ENCODE data around the gene STON2.

The STON2 gene

GRCh38 chr14:81302638-81303037 lies 97.5 kb downstream of the STON2 start:
- Histone ChIP-seq H4K8ac (ENCODE audit: low read depth, low read length) (no peak overlapping the region), H3K27ac (replicated peaks; ENCODE audit: low read length) (no peak overlapping the region), H3K4ac (ENCODE audit: low read length) (no peak overlapping the region), H3K79me1 (ENCODE audit: low read depth, low read length) (no peaks in the 10 kb centered on the region), H3K18ac (ENCODE audit: low read length) (no peak overlapping the region), H3K27me3 (ENCODE audit: control insufficient read depth in 3 of 3, insufficient read depth in 3 of 3, low read depth in 1 of 3, low read length in 3 of 3) (no peaks in the 10 kb centered on the region), H3K9ac (ENCODE audit: low read depth, low read length, poor library complexity) (no peak overlapping the region), H2BK120ac (ENCODE audit: low read depth, low read length) (no peak overlapping the region), H2BK15ac (ENCODE audit: low read length) (no peak overlapping the region), H2AK5ac (ENCODE audit: low read depth, low read length) (no peak overlapping the region), H3K4me3 (ENCODE audit: low read length in 2 of 2) (no peak overlapping the region), H3K14ac (ENCODE audit: low read length) (no peak overlapping the region), H4K91ac (ENCODE audit: low read depth, low read length, poor library complexity) (no peak overlapping the region), H3K23ac (ENCODE audit: low read depth, low read length, poor library complexity) (no peak overlapping the region), H3K9me3 (replicated peaks in 1 of 2; ENCODE audit: control insufficient read depth in 2 of 2, insufficient read depth in 1 of 2, low read depth in 1 of 2, low read length in 2 of 2) (peaks cover 0 to 7% of the 10 kb centered on the region in 2 donors), H3K4me2 (ENCODE audit: insufficient read depth, low read length, poor library complexity, severe bottlenecking) (no peak overlapping the region), H3K4me1 (ENCODE audit: control insufficient read depth in 2 of 2, insufficient read depth in 1 of 2, low read depth in 1 of 2, low read length in 2 of 2) (peaks cover 12 to 36% of the 10 kb centered on the region in 2 donors), H2BK5ac (ENCODE audit: low read length) (no peak overlapping the region), H3K36me3 (replicated peaks in 1 of 2; ENCODE audit: control insufficient read depth in 2 of 2, insufficient read depth in 2 of 2, low read length in 2 of 2) (no peaks in the 10 kb centered on the region), H2AFZ (ENCODE audit: low read length) (no peak overlapping the region), H2BK12ac (ENCODE audit: low read length) (no peak overlapping the region)
- no peak for DNase-seq (ENCODE audit: low spot score)
- no CpG with 5 or more reads among the region's 3 CpGs for WGBS, 2 donors (ENCODE audit: extremely low coverage in 2 of 2, insufficient read length in 2 of 2, insufficient replicate concordance in 1 of 2)

- no peak overlapping the region for H3K27ac ChIP-seq (replicated peaks; ENCODE audit: low read length)
- H3K4ac ChIP-seq (ENCODE audit: low read length) = no peak overlapping the region
- H3K79me1 ChIP-seq (ENCODE audit: low read depth, low read length) = no peaks in the 10 kb centered on the region
- H3K18ac ChIP-seq (ENCODE audit: low read length) = no peak overlapping the region
- H3K4me2 ChIP-seq (ENCODE audit: insufficient read depth, low read length, poor library complexity, severe bottlenecking) = no peak overlapping the region
- no peak overlapping the region for H2BK15ac ChIP-seq (ENCODE audit: low read length)
- no peak overlapping the region for H2BK12ac ChIP-seq (ENCODE audit: low read length)
- no peak overlapping the region for H2AFZ ChIP-seq (ENCODE audit: low read length)
- no peak overlapping the region for H3K14ac ChIP-seq (ENCODE audit: low read length)
- H3K4me1 ChIP-seq (ENCODE audit: control insufficient read depth in 2 of 2, insufficient read depth in 1 of 2, low read depth in 1 of 2, low read length in 2 of 2) = peaks cover 12 to 30% of the 10 kb centered on the region in 2 donors
- no peaks in the 10 kb centered on the region for H3K36me3 ChIP-seq (replicated peaks in 1 of 2; ENCODE audit: control insufficient read depth in 2 of 2, insufficient read depth in 2 of 2, low read length in 2 of 2)
- WGBS, 2 donors (ENCODE audit: extremely low coverage in 2 of 2, insufficient read length in 2 of 2, insufficient replicate concordance in 1 of 2) = no CpG with 5 or more reads among the region's 1 CpG
- H2AK5ac ChIP-seq (ENCODE audit: low read depth, low read length) = no peak overlapping the region
- H4K8ac ChIP-seq (ENCODE audit: low read depth, low read length) = no peak overlapping the region
- DNase-seq (ENCODE audit: low spot score) = no peak
- peaks cover 0 to 7% of the 10 kb centered on the region in 2 donors for H3K9me3 ChIP-seq (replicated peaks in 1 of 2; ENCODE audit: control insufficient read depth in 2 of 2, insufficient read depth in 1 of 2, low read depth in 1 of 2, low read length in 2 of 2)
- H4K91ac ChIP-seq (ENCODE audit: low read depth, low read length, poor library complexity) = no peak overlapping the region
- H3K9ac ChIP-seq (ENCODE audit: low read depth, low read length, poor library complexity) = no peak overlapping the region
- H3K23ac ChIP-seq (ENCODE audit: low read depth, low read length, poor library complexity) = no peak overlapping the region
- no peak overlapping the region for H2BK120ac ChIP-seq (ENCODE audit: low read depth, low read length)
- no peak overlapping the region for H3K4me3 ChIP-seq (ENCODE audit: low read length in 2 of 2)
- no peak overlapping the region for H2BK5ac ChIP-seq (ENCODE audit: low read length)
- H3K27me3 ChIP-seq (ENCODE audit: control insufficient read depth in 3 of 3, insufficient read depth in 3 of 3, low read depth in 1 of 3, low read length in 3 of 3) = no peaks in the 10 kb centered on the region
These were observed 98.3 kb downstream of the STON2 start for GRCh38 chr14:81301813-81302212.

GRCh38 chr14:81301371-81301770 lies 98.8 kb downstream of the STON2 start:
- Histone ChIP-seq H3K4ac (ENCODE audit: low read length) (no peak overlapping the region), H3K18ac (ENCODE audit: low read length) (no peak overlapping the region), H3K36me3 (replicated peaks in 1 of 2; ENCODE audit: control insufficient read depth in 2 of 2, insufficient read depth in 2 of 2, low read length in 2 of 2) (no peaks in the 10 kb centered on the region), H3K14ac (ENCODE audit: low read length) (no peak overlapping the region), H3K79me1 (ENCODE audit: low read depth, low read length) (no peaks in the 10 kb centered on the region), H2AFZ (ENCODE audit: low read length) (no peak overlapping the region), H2BK15ac (ENCODE audit: low read length) (no peak overlapping the region), H2BK5ac (ENCODE audit: low read length) (no peak overlapping the region), H3K9me3 (replicated peaks in 1 of 2; ENCODE audit: control insufficient read depth in 2 of 2, insufficient read depth in 1 of 2, low read depth in 1 of 2, low read length in 2 of 2) (peaks cover 0 to 7% of the 10 kb centered on the region in 2 donors), H3K27me3 (ENCODE audit: control insufficient read depth in 3 of 3, insufficient read depth in 3 of 3, low read depth in 1 of 3, low read length in 3 of 3) (no peaks in the 10 kb centered on the region), H4K8ac (ENCODE audit: low read depth, low read length) (no peak overlapping the region), H3K4me1 (ENCODE audit: control insufficient read depth in 2 of 2, insufficient read depth in 1 of 2, low read depth in 1 of 2, low read length in 2 of 2) (peaks cover 12 to 26% of the 10 kb centered on the region in 2 donors), H4K91ac (ENCODE audit: low read depth, low read length, poor library complexity) (no peak overlapping the region), H3K9ac (ENCODE audit: low read depth, low read length, poor library complexity) (no peak overlapping the region), H3K27ac (replicated peaks; ENCODE audit: low read length) (no peak overlapping the region), H2BK12ac (ENCODE audit: low read length) (no peak overlapping the region), H2AK5ac (ENCODE audit: low read depth, low read length) (no peak overlapping the region), H3K4me2 (ENCODE audit: insufficient read depth, low read length, poor library complexity, severe bottlenecking) (no peak overlapping the region), H2BK120ac (ENCODE audit: low read depth, low read length) (no peak overlapping the region), H3K23ac (ENCODE audit: low read depth, low read length, poor library complexity) (no peak overlapping the region), H3K4me3 (ENCODE audit: low read length in 2 of 2) (no peak overlapping the region)
- no peak for DNase-seq (ENCODE audit: low spot score)
- WGBS, 2 donors (ENCODE audit: extremely low coverage in 2 of 2, insufficient read length in 2 of 2, insufficient replicate concordance in 1 of 2) = no CpG with 5 or more reads among the region's 1 CpG

- H3K18ac ChIP-seq (ENCODE audit: low read length) = no peak overlapping the region
- no peak overlapping the region for H3K4me2 ChIP-seq (ENCODE audit: insufficient read depth, low read length, poor library complexity, severe bottlenecking)
- peaks cover 0 to 9% of the 10 kb centered on the region in 2 donors for H3K9me3 ChIP-seq (replicated peaks in 1 of 2; ENCODE audit: control insufficient read depth in 2 of 2, insufficient read depth in 1 of 2, low read depth in 1 of 2, low read length in 2 of 2)
- H3K4me1 ChIP-seq (ENCODE audit: control insufficient read depth in 2 of 2, insufficient read depth in 1 of 2, low read depth in 1 of 2, low read length in 2 of 2) = peaks cover 10 to 16% of the 10 kb centered on the region in 2 donors
- H3K23ac ChIP-seq (ENCODE audit: low read depth, low read length, poor library complexity) = no peak overlapping the region
- H2BK12ac ChIP-seq (ENCODE audit: low read length) = no peak overlapping the region
- no peak overlapping the region for H2BK120ac ChIP-seq (ENCODE audit: low read depth, low read length)
- H3K4ac ChIP-seq (ENCODE audit: low read length) = no peak overlapping the region
- WGBS, 2 donors (ENCODE audit: extremely low coverage in 2 of 2, insufficient read length in 2 of 2, insufficient replicate concordance in 1 of 2) = no CpG with 5 or more reads among the region's 2 CpGs
- H3K9ac ChIP-seq (ENCODE audit: low read depth, low read length, poor library complexity) = no peak overlapping the region
- H4K8ac ChIP-seq (ENCODE audit: low read depth, low read length) = no peak overlapping the region
- H3K14ac ChIP-seq (ENCODE audit: low read length) = no peak overlapping the region
- no peaks in the 10 kb centered on the region for H3K27me3 ChIP-seq (ENCODE audit: control insufficient read depth in 3 of 3, insufficient read depth in 3 of 3, low read depth in 1 of 3, low read length in 3 of 3)
- H3K27ac ChIP-seq (replicated peaks; ENCODE audit: low read length) = no peak overlapping the region
- H3K4me3 ChIP-seq (ENCODE audit: low read length in 2 of 2) = no peak overlapping the region
- H2BK15ac ChIP-seq (ENCODE audit: low read length) = no peak overlapping the region
- H3K79me1 ChIP-seq (ENCODE audit: low read depth, low read length) = no peaks in the 10 kb centered on the region
- H3K36me3 ChIP-seq (replicated peaks in 1 of 2; ENCODE audit: control insufficient read depth in 2 of 2, insufficient read depth in 2 of 2, low read length in 2 of 2) = peaks cover 0 to 2% of the 10 kb centered on the region in 2 donors
- H2AK5ac ChIP-seq (ENCODE audit: low read depth, low read length) = no peak overlapping the region
- H4K91ac ChIP-seq (ENCODE audit: low read depth, low read length, poor library complexity) = no peak overlapping the region
- no peak for DNase-seq (ENCODE audit: low spot score)
- H2BK5ac ChIP-seq (ENCODE audit: low read length) = no peak overlapping the region
- H2AFZ ChIP-seq (ENCODE audit: low read length) = no peak overlapping the region
These were observed 101.2 kb downstream of the STON2 start for GRCh38 chr14:81298911-81299310.
